ENCODE results near the gene CAB39L.

- no peak for TF ChIP-seq EZH2 (IDR thresholded peaks at IDR 0.05; ENCODE audit: insufficient read depth, poor library complexity, severe bottlenecking)
- TF ChIP-seq EZH2phosphoT487 (IDR thresholded peaks at IDR 0.05; ENCODE audit: insufficient read depth, low read depth): no peak
These were observed 102.3 kb downstream of the CAB39L start for GRCh38 chr13:49341517-49341916.

All from GM23248 (cell line).